GM12801 (cell line): Measurements from ENCODE around the gene CSNK1G3.

ENCODE experiments used
- CTCF ChIP-seq: IDR thresholded peaks from one replicate; pipeline ENCODE4 v1.5.1; 2011; ENCODE audit warnings: control low read depth; ENCODE audit not compliant: insufficient read length; ENCODE audit errors: extremely low read depth

Gene CSNK1G3

GRCh38 chr5:123535648-123536047 lies 23.7 kb downstream of the CSNK1G3 start:
- no peak for TF ChIP-seq CTCF

- no peak for TF ChIP-seq CTCF
Measured at GRCh38 chr5:123537256-123537655, 25.3 kb downstream of the CSNK1G3 start.

- no peak for TF ChIP-seq CTCF
Measured at GRCh38 chr5:123537845-123538244, 25.9 kb downstream of the CSNK1G3 start.

GRCh38 chr5:123538670-123539459 lies 26.9 kb downstream of the CSNK1G3 start:
- TF ChIP-seq CTCF: no peak

GRCh38 chr5:123540534-123540933 lies 28.6 kb downstream of the CSNK1G3 start:
- no peak for TF ChIP-seq CTCF

- TF ChIP-seq CTCF: no peak
Measured at GRCh38 chr5:123543438-123543837, 31.5 kb downstream of the CSNK1G3 start.

GRCh38 chr5:123545506-123545905 lies 33.5 kb downstream of the CSNK1G3 start:
- TF ChIP-seq CTCF: no peak
